ENCODE results near the gene CASK.

DNA sequence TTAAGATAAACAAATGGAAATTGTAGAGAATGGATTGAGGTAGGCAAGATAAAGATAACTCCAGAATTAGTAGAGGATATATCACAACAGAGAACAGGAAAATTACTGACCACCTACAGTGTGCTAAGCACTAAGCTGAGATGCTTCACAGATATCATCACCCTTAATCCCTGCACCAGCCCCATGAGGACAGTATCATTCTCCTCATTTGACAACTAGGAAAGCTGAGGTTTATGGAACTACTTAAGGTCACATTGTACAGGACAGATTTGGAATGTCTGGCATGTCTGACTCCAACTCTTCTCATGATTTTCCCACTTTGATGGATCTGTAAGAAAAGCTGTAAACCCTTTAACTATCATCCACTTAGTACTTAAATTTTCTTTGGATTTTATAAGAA, 95.5 kb downstream of the CASK start:
- TF ChIP-seq, protein P1, sequence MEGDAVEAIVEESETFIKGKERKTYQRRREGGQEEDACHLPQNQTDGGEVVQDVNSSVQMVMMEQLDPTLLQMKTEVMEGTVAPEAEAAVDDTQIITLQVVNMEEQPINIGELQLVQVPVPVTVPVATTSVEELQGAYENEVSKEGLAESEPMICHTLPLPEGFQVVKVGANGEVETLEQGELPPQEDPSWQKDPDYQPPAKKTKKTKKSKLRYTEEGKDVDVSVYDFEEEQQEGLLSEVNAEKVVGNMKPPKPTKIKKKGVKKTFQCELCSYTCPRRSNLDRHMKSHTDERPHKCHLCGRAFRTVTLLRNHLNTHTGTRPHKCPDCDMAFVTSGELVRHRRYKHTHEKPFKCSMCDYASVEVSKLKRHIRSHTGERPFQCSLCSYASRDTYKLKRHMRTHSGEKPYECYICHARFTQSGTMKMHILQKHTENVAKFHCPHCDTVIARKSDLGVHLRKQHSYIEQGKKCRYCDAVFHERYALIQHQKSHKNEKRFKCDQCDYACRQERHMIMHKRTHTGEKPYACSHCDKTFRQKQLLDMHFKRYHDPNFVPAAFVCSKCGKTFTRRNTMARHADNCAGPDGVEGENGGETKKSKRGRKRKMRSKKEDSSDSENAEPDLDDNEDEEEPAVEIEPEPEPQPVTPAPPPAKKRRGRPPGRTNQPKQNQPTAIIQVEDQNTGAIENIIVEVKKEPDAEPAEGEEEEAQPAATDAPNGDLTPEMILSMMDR (conservative IDR thresholded peaks at IDR 0.05; ENCODE audit: low read depth, low read length), result no peak
- TF ChIP-seq EZH2 (IDR thresholded peaks at IDR 0.05; ENCODE audit: borderline replicate concordance, low read depth, low read length, poor library complexity, severe bottlenecking), result no peak

All from A673 (cell line).